GM19238 (cell line): ENCODE measurements around the gene PSG4.
"Not testable (repeated sequence)": the region's sequence is repeated elsewhere in the genome, so short reads cannot be mapped to it uniquely, and the experiment has no call there.

ENCODE experiments used
- DNase-seq: peaks from one replicate; pipeline ENCODE4 v3.0.0; 2011; ENCODE audit warnings: low spot score; ENCODE audit not compliant: insufficient read length

The PSG4 gene

DNA sequence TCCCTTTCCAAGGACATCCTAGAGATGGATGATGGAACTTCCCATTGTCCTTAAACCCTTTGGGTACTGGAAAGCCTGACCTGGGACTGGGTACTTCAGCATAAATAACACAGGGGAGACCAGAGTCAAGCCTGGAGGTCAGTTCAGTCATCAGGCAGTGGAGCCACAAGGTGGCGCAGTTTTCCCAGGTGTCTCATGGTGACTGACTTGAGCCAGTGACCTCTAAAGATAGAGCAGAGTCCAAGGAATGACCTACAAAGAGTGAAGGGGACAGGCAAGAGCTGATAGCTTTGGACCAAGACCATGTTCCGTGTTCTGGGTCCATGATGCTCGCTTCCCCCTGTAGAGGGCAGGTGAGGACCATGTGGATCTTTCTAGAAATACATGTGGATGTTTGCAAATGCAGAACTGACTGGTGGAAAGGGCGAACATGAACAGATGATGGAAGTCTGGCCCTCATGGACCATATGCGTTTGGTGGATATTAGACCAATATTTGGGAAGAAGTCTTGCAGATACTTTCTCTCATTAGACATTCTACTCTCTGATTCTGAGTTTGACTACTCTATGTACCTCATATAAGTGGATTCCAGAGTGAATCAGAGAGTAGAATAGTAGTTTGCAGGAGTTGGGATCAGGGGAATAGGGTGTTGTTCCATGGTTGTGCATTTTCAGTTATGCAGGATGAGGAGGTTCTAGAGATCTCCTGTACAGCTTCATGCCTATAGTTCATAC is 6.6 kb downstream of the PSG4 start:
- DNase-seq, result not testable (repeated sequence)

GRCh38 chr19:43197666-43198397 is 7.6 kb downstream of the PSG4 start:
- DNase-seq, result not testable (repeated sequence)

GRCh38 chr19:43194397-43194796 is 11.0 kb downstream of the PSG4 start:
- not testable (repeated sequence) for DNase-seq

DNA sequence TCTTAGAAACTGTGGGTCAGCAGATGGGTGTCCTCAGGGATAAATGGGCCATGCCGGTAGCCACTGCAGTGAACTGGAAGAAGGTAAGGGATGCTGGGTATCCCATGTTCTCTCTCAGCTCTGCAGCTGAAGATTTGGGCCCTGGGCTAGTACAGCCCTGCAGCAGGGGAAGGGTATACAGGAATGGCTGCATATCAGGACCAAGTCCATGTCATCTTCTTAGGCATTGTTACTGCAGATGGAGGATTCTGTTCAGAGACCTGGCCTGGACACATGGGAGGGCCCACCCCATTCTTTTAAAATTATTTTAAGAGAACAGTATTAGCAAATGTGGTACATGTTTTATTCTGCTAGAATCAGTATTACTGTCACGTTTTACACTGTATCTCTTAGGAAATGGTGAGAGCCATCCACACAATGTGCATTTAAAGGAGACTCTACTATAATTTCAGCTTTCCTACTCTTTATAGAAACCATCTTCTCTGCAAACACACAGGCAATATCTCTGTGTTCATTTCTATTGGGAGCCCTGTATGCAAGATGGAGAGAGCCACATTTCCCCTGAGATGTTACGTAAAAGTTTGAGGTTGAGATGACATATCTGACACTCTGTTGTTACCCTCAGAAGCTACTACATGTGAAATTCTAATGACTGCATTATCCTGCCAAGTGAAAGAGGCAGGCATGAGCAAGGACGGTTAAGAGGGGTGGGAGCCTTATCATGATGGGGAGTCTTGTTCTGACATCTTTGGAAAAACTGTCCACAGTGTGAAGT is 12.9 kb downstream of the PSG4 start:
- not testable (repeated sequence) for DNase-seq

- DNase-seq, result not testable (repeated sequence)
Measured at GRCh38 chr19:43188092-43188491, 17.3 kb downstream of the PSG4 start.

DNA sequence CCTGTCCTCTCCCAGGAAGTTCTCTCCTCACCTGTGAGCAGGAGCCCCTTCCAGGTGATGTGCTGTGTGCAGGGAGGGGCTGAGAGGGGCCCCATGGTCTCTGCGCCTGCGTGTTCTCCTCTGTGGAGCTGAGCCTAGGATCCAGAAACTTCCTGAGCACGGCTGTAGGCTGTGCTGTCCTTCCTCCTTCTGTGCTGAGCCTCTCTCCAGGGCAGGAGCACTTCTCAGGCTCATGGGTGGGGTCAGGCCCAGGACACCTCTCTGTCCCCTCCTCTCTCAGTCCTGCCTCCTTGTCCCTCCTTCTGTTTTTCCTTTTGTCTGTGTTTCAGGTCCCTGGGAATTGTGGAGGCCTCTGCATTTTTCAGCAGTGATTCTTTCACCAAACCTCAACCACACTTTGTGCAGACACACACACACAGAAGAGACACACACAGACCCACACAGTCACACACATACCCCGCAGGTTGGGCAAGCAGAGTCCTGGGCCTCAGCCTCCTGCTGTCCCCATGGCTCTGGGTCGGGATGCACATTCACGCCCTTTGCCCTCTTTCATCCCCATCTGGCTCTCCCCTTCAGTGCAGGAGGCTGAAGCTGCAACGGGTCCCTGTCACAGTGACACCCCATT is 19.0 kb downstream of the PSG4 start, which contains the start of gene PSG5:
Gene PSG5 (minus strand): TSS at position 226 of the 625 bp plus-strand sequence. CDS start 131 bp downstream, at position 95.
- DNase-seq, result not testable (repeated sequence)

DNA sequence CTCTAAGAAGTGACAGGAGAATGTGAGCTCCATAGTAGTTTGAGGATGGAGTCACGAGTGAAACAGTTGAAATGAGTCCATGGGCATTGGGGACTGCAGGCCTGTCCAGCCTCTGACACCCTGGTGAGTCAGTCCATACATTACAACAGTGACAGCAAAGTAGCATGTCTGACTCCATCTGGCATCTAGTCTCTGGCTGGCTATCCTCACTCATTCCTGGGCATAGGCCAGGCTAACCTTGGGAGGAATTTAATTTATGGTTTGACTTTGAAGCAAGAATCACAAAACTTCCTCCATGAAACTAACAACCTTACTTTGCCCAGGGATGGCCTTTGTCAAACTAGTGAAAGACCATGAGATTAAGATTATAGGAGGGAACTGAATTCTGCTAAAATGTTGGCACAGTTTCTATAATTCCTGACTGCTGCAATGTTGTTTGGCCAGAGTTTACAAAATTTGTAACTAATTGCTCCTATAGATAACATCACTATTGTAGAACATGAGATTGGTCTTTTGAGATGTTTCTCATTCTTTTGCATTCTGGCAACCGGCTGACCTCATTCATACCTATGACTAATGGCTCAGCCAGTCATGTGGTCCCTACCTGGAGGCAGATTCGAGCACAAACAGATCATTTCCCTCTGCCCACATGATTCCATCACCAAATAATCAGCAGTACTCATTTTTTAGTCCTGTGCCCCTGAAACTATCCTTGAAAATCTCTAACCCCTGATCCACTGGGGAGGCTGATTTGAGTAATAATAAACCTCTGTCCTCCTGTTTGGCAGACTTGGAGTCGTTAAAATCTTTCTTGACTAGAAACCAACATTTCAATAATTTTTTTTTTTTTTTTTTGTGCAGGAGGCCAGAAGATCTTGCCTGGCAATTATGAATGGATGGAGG is 23.3 kb downstream of the PSG4 start:
- DNase-seq, result not testable (repeated sequence)

GRCh38 chr19:43179569-43180147 is 25.8 kb downstream of the PSG4 start:
- DNase-seq, result not testable (repeated sequence)

DNA sequence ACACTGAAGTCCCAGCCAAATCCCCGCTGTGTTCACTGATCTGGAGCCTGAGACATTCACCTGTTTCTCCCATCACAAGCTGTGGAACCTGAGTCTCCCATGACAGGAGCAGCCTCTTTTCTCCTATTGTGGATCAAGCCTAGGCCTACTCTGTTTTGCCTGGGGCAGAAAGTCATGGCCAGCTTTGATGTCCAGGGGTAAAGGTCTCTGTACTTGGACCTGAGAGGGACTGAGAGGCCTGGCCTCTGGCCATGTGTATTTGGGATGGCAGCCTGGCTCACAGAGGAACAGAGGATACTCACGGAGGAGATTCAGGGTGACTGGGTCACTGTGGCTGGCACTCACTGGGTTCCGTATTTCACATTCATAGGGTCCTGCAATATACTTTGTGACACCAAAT is 26.9 kb downstream of the PSG4 start:
- DNase-seq, result not testable (repeated sequence)

GRCh38 chr19:43165906-43166305 is 39.5 kb downstream of the PSG4 start:
- DNase-seq, result not testable (repeated sequence)

DNA sequence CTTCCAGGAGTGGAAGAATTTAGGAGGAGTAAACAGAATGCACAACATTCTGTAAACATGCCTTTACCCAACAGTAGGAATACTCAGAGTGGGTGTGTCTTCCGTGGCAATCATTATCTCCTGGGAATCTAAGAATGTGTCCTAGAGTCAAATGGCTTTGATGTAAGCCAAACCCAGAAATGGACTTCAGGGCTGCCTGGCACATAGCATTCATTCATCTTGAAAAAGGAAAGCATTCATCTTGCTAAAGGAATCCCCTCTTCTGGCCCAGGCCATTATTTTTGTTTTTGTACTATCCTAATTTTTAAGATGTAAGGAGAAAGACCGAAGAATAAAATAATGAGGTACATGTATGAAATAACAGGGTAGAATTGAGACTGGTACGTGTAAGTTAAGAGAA is 42.3 kb downstream of the PSG4 start:
- not testable (repeated sequence) for DNase-seq

- not testable (repeated sequence) for DNase-seq
Measured at GRCh38 chr19:43162261-43162660, 43.2 kb downstream of the PSG4 start.

DNA sequence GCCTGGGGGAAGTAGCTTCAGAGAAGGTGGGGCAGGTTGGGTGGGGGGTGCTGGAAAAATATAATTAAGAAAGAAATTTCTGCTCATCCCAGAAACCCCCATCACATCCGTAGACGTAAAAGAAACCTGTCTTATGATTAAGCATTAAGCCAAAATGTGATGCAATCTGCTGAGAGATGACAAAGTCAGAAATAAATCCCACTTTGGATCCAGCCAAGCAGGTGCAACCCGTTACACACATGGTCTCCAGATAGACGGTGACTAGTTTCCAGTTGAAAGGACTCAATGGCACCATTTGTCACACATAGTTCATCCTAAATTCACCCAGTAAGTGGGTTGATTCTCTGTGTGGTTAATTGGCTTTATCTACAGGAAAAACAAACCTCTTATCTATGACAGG is 53.2 kb downstream of the PSG4 start:
- no peak for DNase-seq

- not testable (repeated sequence) for DNase-seq
Measured at GRCh38 chr19:43149788-43150187, 55.6 kb downstream of the PSG4 start.

DNA sequence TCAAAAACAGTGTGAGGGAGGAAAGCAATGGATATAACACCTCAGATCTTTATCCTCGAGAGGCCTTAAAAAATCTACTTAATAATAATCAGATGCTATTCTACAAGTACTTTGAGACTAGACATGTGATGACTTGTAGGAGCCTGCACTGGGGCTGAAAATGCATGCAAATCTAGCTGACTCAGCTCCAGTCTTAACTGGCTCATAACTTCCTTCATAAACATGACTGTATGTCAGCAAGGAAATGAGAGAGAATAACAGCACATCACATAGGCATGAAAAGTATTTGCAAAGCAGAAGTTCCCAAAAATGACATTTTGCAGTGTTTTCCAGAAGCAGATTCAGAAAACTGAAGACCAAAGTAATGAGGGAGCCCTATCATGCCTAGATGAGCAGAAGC is 57.2 kb downstream of the PSG4 start:
- no peak for DNase-seq
